HPDE6-E6E7 (cell line): ENCODE results near the gene NWD2.
A peak's percentile ranks its signal among the peaks of the same experiment; 100 is the strongest.

Experiments
- DNase-seq: peaks from one replicate; pipeline ENCODE4 v3.0.0; 2011; ENCODE audit warnings: missing footprints; ENCODE audit errors: extremely low spot score

NWD2 gene

DNA sequence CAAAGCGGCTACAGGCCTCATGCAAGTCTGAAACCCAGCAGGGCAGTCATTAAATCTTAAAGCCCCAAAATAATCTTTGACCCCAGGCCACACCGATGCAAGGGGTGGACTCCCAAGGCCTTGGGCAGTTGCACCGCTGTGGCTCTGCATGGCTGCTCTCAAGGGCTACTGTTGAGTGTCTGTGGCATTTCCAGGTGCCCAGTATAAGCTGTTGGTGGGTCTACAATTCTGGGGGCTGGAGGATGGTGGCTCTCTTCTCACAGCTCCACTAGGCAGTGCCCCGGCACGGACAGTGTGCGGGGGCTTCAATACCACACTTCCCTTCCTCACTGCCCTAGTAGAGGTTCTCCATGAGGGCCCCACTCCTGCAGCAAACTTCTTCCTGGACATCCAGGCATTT is 60.1 kb downstream of the NWD2 start:
- DNase-seq = no peak

GRCh38 chr4:37305984-37306383 is 61.4 kb downstream of the NWD2 start:
- no peak for DNase-seq

DNA sequence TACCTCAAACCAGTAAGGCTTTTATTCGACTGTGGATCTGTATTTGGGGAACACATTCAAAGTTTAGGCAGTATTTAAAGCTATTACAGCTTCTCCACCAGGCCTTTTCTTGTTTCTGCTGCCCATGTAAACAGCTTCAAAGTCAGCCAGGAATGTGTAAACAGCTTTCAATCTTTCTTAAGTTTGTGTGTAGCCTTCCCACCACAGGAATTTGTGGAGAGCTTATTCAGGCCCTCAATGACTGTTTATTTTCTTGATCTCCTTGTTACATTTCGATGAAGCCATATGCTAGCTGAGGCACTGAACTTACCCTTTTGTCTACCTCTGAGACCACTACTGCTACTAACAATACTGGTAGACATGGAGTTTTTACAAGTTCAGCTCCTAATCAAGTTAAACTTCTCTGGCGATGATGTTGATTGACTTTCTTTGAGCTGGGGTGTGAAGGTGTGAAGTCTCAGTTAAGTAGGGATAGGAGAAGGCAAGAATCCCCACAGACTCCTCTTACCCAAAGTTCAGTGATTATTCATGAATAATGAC is 72.6 kb downstream of the NWD2 start:
- DNase-seq = no peak

DNA sequence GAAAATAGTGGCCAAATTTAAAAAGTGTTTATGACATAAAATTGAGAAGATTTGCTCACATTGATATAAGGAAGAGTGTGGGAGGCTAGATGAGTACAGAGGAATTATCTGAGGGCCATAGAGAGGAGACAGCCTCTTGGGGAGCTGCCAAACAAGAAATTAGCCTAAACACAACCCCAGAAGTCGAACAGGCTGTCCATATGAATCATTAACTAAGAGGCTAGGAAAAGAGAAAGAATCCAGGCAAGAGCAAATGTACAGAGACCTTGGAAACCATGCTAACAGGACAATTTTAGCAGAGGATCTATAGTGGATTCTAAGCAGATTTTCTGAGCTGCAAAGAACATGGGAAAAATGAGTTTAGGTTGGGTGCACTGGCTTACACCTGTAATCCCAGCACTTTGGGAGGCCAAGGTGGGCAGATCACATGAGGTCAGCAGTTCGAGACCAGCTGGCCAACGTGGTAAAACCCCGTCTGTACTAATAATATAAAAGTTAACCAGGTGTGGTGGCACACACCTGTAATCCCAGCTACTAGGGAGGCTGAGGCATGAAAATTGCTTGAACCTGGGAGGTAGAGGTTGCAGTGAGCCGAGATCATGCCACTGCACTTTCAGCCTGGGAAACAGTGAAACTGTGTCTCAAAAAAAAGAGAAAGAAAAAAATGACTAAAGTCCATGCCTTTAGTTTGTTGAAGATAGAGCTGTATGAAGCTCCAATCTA is 76.1 kb downstream of the NWD2 start:
- no peak for DNase-seq

- no peak for DNase-seq
Measured at GRCh38 chr4:37322122-37322521, 77.6 kb downstream of the NWD2 start.

DNA sequence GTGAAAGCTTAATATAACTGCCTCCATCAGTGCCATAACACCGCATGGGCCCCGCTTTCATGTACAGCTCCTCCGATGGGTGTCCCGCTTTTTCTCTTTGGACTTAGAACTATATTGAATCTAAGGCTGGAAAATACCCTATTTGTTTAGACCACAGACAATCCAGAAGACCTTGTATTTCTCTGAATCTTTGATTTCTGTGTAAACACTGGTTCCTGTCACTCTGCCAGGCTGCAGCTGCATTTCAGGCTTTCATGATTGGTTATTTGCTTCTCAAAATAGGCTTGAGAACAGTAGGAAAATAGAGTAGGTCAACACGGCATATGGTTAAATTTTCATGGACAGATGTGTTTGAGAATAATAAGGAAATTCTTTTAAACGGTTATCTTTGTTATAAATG is 80.0 kb downstream of the NWD2 start:
- no peak for DNase-seq

GRCh38 chr4:37326852-37327251 is 82.3 kb downstream of the NWD2 start:
- no peak for DNase-seq

- DNase-seq = no peak
Measured at GRCh38 chr4:37338972-37339371, 94.4 kb downstream of the NWD2 start.

DNA sequence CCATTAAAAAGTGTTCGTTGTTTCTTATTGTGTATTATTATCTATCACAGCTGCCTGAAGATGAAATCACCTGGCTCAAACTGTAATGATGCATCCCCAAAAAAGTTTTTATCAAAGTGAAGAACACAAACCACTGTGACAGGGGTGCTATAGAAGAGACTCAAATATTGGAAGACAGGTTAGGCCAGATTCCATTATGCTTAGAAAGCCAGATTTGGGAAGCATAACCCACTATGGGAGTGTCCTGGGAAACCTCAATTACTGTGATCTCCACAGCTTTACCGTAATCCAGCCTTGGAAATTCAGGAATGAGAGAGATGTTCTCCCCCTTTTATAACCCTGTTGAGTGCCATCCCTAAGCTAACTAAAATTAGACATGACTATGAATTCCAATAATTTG is 114.2 kb downstream of the NWD2 start:
- DNase-seq = no peak

- no peak for DNase-seq
Measured at GRCh38 chr4:37359261-37359660, 114.7 kb downstream of the NWD2 start.

DNA sequence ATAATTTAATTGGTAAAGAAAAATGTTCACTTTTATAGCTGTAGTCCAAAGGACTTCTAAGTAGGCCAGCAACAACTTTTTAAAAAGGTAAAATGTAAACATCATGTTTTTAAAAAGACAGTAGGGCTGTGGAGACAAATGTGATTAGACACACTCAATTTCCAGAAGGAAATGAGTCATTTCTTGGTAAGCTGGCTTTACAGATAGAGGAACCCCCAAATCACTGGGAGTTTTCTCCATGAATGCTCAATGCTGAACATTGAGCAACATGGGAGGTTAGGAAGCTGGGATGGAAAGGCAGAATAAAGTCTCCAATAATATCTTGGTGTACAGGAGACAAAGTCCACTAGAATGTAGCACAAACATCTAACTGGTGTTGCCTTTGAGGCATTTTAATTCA is 121.3 kb downstream of the NWD2 start:
- DNase-seq = no peak

- DNase-seq = no peak
Measured at GRCh38 chr4:37367901-37368300, 123.4 kb downstream of the NWD2 start.

- DNase-seq = no peak
Measured at GRCh38 chr4:37370052-37370451, 125.5 kb downstream of the NWD2 start.

DNA sequence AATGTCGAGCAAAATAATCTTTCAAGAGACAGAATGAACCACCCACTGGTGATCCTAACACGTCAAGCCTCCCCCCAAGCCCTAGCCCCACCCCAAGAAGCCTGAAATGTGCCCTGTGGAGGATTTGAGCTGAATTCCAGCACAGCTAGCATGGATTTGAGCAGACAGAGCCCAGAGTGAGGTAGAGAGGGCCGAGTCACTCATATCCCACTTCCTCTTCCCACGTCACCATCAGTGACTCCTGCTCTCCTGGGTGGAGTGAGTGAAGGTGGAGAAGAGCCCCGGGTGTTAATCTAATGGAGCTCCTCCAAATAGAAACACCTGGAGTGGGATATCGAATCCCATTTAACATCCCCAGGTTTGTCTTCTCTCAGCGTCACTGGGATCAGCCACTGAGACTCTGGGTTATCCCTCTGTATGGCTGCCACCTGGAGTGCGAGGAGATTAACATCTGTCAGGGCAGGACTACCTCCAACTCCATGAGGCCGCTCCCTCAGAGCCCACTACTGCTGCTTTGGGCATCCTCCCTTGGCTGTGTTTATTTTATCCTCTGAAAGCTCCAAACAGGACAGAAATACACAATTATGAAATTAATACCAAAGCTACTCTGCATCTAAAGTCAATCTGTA is 136.6 kb downstream of the NWD2 start:
- no peak for DNase-seq

GRCh38 chr4:37383579-37384229 is 139.2 kb downstream of the NWD2 start:
- peak; percentile 17 for DNase-seq

DNA sequence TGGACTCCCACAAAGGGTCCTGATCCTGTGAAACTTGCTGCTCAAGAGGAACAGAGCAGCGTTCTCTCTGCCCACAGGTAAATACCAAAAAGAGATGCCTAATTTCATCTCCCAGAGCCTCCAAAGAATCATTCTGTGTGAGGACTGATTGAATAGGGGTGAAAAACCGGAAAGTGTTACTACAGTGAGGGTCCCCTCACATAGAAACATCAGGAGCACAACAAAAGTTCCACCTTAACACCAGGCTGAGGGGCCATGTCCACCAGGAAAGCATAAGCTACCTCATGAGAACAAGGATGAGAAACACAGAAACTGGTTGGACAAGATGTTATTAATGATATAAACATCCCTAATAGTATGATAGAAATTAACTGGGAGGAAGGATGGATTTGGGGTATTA is 140.9 kb downstream of the NWD2 start:
- no peak for DNase-seq

GRCh38 chr4:37388681-37389365 is 144.3 kb downstream of the NWD2 start:
- no peak for DNase-seq

- DNase-seq = no peak
Measured at GRCh38 chr4:37389366-37389765, 144.8 kb downstream of the NWD2 start.

GRCh38 chr4:37389967-37390580 is 145.5 kb downstream of the NWD2 start:
- DNase-seq = no peak

DNA sequence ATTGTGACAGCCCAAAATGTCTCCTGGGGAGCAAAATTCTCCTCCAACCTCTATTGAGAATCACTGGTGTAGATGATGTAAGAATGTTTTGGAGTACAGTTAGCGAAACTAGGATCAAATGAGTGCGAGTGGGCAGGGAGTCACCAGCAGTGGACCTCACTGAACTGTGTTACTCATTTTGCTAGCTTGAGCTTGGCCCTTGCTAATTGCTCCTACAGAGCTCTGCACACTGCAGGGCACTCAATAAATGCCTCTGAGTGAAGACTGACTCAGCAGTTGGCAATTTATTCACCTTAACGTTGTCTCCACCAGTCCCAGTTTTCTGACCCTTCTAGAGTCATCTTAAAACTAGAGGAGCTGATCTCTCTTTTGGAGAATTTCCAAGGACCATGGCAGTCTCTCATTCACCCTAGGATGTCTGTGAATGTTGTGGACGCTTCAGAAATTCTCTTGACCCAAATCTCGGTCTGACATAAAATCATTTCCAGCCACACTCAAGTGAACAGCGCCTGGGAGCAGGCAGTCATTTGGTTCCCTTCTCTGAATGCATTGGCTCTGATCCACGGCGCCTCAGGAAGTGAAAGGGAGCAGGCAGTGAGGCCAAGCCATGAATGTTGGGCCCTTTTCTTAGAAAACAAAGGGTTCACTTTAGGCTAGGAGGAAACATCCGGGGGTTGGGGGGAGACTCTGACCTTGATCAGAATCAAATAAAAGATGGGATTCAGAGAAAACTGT is 148.1 kb downstream of the NWD2 start:
- DNase-seq = no peak

- DNase-seq = no peak
Measured at GRCh38 chr4:37393321-37393720, 148.8 kb downstream of the NWD2 start.
